Panc1 (cell line): Measurements from ENCODE around the gene ENTPD3. TPM values are rescaled to one million over a fixed set of nuclear protein-coding genes. Genes with fewer than 3 reads are reported as not detected.

Experiments used
- ATAC-seq: fragments of 200-7000 bp; cut with Tn5 transposase; 2 replicates; pipeline ENCODE4 v1.9.1; 2020; ENCODE audit warnings: mild to moderate bottlenecking, moderate library complexity
- BruUV-seq: library from RNA; stranded (reverse); fragments of 400-500 nt; replicated peaks from 2 replicates; lab custom pipeline; 2021; lab: Mats Ljungman, UMichigan
- CTCF ChIA-PET: fragments of 300-600 bp; sonication (Branson Sonifier 250); formaldehyde crosslinking; loops from one replicate; lab custom pipeline; 2022; ENCODE audit warnings: antibody characterized with exemption; lab: Charles Lee
- POLR2A ChIA-PET: fragments of 300-600 bp; sonication (Branson Sonifier 250); formaldehyde crosslinking; loops from one replicate; lab custom pipeline; 2022; ENCODE audit warnings: antibody characterized with exemption; lab: Charles Lee
- DNase-seq: peaks from one replicate; pipeline ENCODE4 v3.0.0-alpha.2; 2010; ENCODE audit warnings: low read depth, low spot score
- H3K27ac ChIP-seq: 2 replicates; pipeline ENCODE4 v1.5.1; 2011; ENCODE audit warnings: mild to moderate bottlenecking, low read length, inconsistent platforms
- H3K27me3 ChIP-seq: fragments of 200-500 bp; sonication (Bioruptor generic); 2 replicates; pipeline ENCODE4 v1.6.0; 2014; ENCODE audit warnings: low read length, inconsistent platforms; ENCODE audit not compliant: control insufficient read depth, insufficient read depth
- H3K36me3 ChIP-seq: fragments of 200-500 bp; sonication (Bioruptor generic); 2 replicates; pipeline ENCODE4 v1.5.1; 2014; ENCODE audit warnings: inconsistent platforms, mild to moderate bottlenecking, low read length, moderate library complexity; ENCODE audit not compliant: control insufficient read depth, insufficient read depth
- H3K4me1 ChIP-seq: 2 replicates; pipeline ENCODE4 v1.5.1; 2011; ENCODE audit warnings: inconsistent platforms, mild to moderate bottlenecking, low read length, moderate library complexity; ENCODE audit not compliant: control insufficient read depth, insufficient read depth
- H3K4me3 ChIP-seq, 2 experiments: 2 replicates each; pipeline ENCODE4 v1.5.1; 2011 to 2012; ENCODE audit warnings: low read depth in 2 of 2, low read length in 2 of 2, mild to moderate bottlenecking in 2 of 2, inconsistent platforms in 1 of 2, moderate library complexity in 1 of 2
- H3K9me3 ChIP-seq: fragments of 200-500 bp; sonication (Bioruptor generic); 2 replicates; pipeline ENCODE4 v1.5.1; 2014; ENCODE audit warnings: low read depth, mild to moderate bottlenecking, inconsistent platforms, low read length, moderate library complexity; ENCODE audit not compliant: control insufficient read depth, insufficient read depth
- POLR2AphosphoS5 ChIP-seq: IDR thresholded peaks from 2 replicates; pipeline ENCODE4 v1.6.1; 2012; ENCODE audit warnings: mild to moderate bottlenecking, low read depth, low read length, moderate library complexity
- SIN3A ChIP-seq: IDR thresholded peaks from 2 replicates; pipeline ENCODE4 v1.6.1; 2012; ENCODE audit warnings: low read depth, mild to moderate bottlenecking, low read length, moderate library complexity, borderline replicate concordance; ENCODE audit not compliant: insufficient read depth
- TCF7L2 ChIP-seq: IDR thresholded peaks from 2 replicates; pipeline ENCODE4 v1.6.1; 2011; ENCODE audit warnings: mild to moderate bottlenecking, low read depth, low read length, inconsistent platforms
- in situ Hi-C: cut with HindIII; loops from 2 replicates; pipeline ENCODE4 v1.10.0; 2016; ENCODE audit warnings: low sequenced_read_pairs, low pct_unique_long_range_greater_than_20kb
- intact Hi-C: fragments of 100-400 bp; cut with micrococcal nuclease; formaldehyde crosslinking; loops from one replicate; pipeline ENCODE4 v1.10.0; 2022; ENCODE audit not compliant: unreplicated experiment
- total RNA-seq: library from RNA; stranded (reverse); gene quantifications from one replicate; pipeline ENCODE4 v1.2.1, GENCODE V29; 2021; ENCODE audit not compliant: unreplicated experiment
- TF ChIP-seq, protein P1 (sequence below), 2 experiments: IDR thresholded peaks; 2 replicates each; pipeline ENCODE4 v1.6.1; 2011 to 2012; ENCODE audit warnings: low read depth in 2 of 2, control low read depth in 1 of 2, low read length in 1 of 2, mild to moderate bottlenecking in 1 of 2, moderate library complexity in 1 of 2; ENCODE audit not compliant: insufficient read depth in 1 of 2
- TF ChIP-seq, protein P2 (sequence below): fragments of 450-650 bp; IDR thresholded peaks from 2 replicates; pipeline ENCODE4 v1.5.1; 2017; ENCODE audit warnings: mild to moderate bottlenecking

ENTPD3 gene
- total RNA-seq, 1 experiment from 2014 or later, result not detected

DNA sequence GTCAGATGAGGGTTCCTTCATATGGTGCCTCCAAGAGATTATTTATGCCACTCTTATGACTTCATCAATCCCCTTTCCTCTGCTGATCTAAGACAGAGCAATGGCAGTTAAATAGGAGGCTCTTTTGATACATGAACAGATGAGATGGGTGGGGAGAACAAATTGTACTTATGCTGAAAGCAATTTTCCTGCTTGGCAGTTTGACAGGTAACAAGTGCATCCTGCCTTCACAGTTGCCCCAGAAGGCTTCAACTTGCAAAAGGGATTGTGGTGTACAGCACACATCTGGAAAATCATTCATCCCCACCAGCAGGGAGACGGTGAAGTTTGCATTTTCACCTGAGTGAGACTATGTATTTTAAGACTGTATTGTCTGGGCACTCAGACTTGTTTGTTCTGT lies 27.3 kb downstream of the ENTPD3 start:
- no peaks in the 10 kb centered on the region for H3K4me1 ChIP-seq
- no peak for DNase-seq
- no TSS peak for BruUV-seq
- TF ChIP-seq, protein P1, sequence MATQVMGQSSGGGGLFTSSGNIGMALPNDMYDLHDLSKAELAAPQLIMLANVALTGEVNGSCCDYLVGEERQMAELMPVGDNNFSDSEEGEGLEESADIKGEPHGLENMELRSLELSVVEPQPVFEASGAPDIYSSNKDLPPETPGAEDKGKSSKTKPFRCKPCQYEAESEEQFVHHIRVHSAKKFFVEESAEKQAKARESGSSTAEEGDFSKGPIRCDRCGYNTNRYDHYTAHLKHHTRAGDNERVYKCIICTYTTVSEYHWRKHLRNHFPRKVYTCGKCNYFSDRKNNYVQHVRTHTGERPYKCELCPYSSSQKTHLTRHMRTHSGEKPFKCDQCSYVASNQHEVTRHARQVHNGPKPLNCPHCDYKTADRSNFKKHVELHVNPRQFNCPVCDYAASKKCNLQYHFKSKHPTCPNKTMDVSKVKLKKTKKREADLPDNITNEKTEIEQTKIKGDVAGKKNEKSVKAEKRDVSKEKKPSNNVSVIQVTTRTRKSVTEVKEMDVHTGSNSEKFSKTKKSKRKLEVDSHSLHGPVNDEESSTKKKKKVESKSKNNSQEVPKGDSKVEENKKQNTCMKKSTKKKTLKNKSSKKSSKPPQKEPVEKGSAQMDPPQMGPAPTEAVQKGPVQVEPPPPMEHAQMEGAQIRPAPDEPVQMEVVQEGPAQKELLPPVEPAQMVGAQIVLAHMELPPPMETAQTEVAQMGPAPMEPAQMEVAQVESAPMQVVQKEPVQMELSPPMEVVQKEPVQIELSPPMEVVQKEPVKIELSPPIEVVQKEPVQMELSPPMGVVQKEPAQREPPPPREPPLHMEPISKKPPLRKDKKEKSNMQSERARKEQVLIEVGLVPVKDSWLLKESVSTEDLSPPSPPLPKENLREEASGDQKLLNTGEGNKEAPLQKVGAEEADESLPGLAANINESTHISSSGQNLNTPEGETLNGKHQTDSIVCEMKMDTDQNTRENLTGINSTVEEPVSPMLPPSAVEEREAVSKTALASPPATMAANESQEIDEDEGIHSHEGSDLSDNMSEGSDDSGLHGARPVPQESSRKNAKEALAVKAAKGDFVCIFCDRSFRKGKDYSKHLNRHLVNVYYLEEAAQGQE (IDR thresholded peaks at IDR 0.05; ENCODE audit: insufficient read depth in 1 of 2, low read depth in 2 of 2, low read length in 1 of 2), result no peak
- no peak for TF ChIP-seq TCF7L2
- H3K36me3 ChIP-seq, result no peaks in the 10 kb centered on the region
- POLR2A ChIA-PET, result no interaction called here
- ATAC-seq, result no peak
- no peaks in the 10 kb centered on the region; the same call in 1 of the 2 replicates for H3K27me3 ChIP-seq
- H3K9me3 ChIP-seq, result no peaks in the 10 kb centered on the region
- in situ Hi-C loops, result no loop called here
- CTCF ChIA-PET, result no interaction called here
- no peak overlapping the region for H3K27ac ChIP-seq
- H3K4me3 ChIP-seq, result no peak overlapping the region
- intact Hi-C loops, result no loop called here

DNA sequence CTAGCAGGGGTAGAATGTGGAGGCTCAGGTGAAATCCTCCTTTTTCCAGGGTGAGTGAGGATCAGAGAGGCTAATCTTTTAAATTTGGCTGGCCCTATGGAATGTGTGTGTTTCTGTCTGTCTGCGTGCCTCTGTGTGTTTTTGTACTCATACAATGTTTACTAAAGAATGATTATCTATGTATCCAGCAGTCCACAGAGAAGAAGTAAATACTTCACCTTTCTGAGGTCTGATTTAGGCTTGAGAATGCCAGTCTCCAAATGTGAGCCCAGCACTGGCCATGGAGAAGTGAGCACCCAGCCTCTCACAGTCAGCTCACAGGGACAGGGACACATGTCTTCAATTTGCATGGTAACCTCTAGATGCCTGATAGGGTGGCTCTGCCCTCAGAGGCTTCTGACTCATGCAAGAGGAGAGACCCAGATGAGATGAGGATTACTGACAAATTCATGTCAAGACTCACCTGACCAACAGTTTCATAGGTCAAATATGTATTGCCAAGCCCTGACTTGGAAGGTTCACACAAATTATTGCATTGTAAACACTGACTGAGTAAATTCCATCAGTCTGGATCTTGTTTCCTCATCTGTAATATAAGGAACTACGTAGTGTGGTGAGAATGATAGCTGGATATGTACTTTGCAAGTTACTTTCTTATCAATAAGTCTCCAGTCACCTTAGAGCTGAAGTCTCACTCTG lies 31.0 kb downstream of the ENTPD3 start:
- Histone ChIP-seq H3K36me3 (no peaks in the 10 kb centered on the region), H3K4me1 (no peaks in the 10 kb centered on the region), H3K27me3 (no peaks in the 10 kb centered on the region), H3K27ac (no peak overlapping the region), H3K9me3 (no peaks in the 10 kb centered on the region), H3K4me3 (no peak overlapping the region)
- in situ Hi-C loops (no loop called here), intact Hi-C loops (no loop called here)
- no peak for ATAC-seq
- TF ChIP-seq, protein P1 (IDR thresholded peaks at IDR 0.05; ENCODE audit: insufficient read depth in 1 of 2, low read depth in 2 of 2, low read length in 1 of 2), result no peak
- TF ChIP-seq TCF7L2, result no peak
- TF ChIP-seq, protein P2, sequence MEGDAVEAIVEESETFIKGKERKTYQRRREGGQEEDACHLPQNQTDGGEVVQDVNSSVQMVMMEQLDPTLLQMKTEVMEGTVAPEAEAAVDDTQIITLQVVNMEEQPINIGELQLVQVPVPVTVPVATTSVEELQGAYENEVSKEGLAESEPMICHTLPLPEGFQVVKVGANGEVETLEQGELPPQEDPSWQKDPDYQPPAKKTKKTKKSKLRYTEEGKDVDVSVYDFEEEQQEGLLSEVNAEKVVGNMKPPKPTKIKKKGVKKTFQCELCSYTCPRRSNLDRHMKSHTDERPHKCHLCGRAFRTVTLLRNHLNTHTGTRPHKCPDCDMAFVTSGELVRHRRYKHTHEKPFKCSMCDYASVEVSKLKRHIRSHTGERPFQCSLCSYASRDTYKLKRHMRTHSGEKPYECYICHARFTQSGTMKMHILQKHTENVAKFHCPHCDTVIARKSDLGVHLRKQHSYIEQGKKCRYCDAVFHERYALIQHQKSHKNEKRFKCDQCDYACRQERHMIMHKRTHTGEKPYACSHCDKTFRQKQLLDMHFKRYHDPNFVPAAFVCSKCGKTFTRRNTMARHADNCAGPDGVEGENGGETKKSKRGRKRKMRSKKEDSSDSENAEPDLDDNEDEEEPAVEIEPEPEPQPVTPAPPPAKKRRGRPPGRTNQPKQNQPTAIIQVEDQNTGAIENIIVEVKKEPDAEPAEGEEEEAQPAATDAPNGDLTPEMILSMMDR, result no peak
- TF ChIP-seq POLR2AphosphoS5, result no peak
- no peak for TF ChIP-seq SIN3A
- peak; percentile 13 for DNase-seq
- ChIA-PET CTCF (no interaction called here), POLR2A (no interaction called here)
- BruUV-seq, result no TSS peak
